H9 (cell line): ENCODE results near the gene ERICH6B. TPM values are rescaled to one million over a fixed set of nuclear protein-coding genes. Genes with fewer than 3 reads are reported as not detected.

ENCODE experiments used
- DNase-seq: peaks from one replicate; pipeline ENCODE4 v3.0.0-alpha.2; 2017
- H2AFZ ChIP-seq: one replicate; pipeline ENCODE4 v1.6.1; 2013; ENCODE audit warnings: mild to moderate bottlenecking, low read length, control low read depth, moderate library complexity
- H2AK5ac ChIP-seq: 2 replicates; pipeline ENCODE4 v1.6.1; 2013; ENCODE audit warnings: low read length, control low read depth, mixed read lengths; ENCODE audit not compliant: insufficient read length
- H2BK120ac ChIP-seq: one replicate; pipeline ENCODE4 v1.6.1; 2013; ENCODE audit warnings: low read depth, mild to moderate bottlenecking, low read length, control low read depth, inconsistent platforms; ENCODE audit not compliant: poor library complexity, severe bottlenecking
- H2BK12ac ChIP-seq: 2 replicates; pipeline ENCODE4 v1.6.1; 2013; ENCODE audit warnings: low read length, control low read depth, mixed read lengths, low read depth; ENCODE audit not compliant: insufficient read length
- H2BK15ac ChIP-seq: 2 replicates; pipeline ENCODE4 v1.6.1; 2013; ENCODE audit warnings: low read depth, low read length, control low read depth
- H2BK20ac ChIP-seq: one replicate; pipeline ENCODE4 v1.6.1; 2013; ENCODE audit warnings: low read depth, mild to moderate bottlenecking, low read length, control low read depth, inconsistent platforms; ENCODE audit not compliant: poor library complexity, severe bottlenecking
- H2BK5ac ChIP-seq: 2 replicates; pipeline ENCODE4 v1.6.1; 2013; ENCODE audit warnings: low read length, control low read depth, mixed read lengths; ENCODE audit not compliant: insufficient read length
- H3K14ac ChIP-seq: 2 replicates; pipeline ENCODE4 v1.6.1; 2013; ENCODE audit warnings: low read length, control low read depth; ENCODE audit not compliant: insufficient read depth
- H3K18ac ChIP-seq: 2 replicates; pipeline ENCODE4 v1.6.1; 2013; ENCODE audit warnings: low read depth, mild to moderate bottlenecking, mixed read lengths, low read length, control low read depth; ENCODE audit not compliant: insufficient read length
- H3K23ac ChIP-seq: 2 replicates; pipeline ENCODE4 v1.6.1; 2013; ENCODE audit warnings: low read length, control low read depth, mixed read lengths, low read depth; ENCODE audit not compliant: insufficient read length
- H3K23me2 ChIP-seq: 2 replicates; pipeline ENCODE4 v1.6.1; 2013; ENCODE audit warnings: low read depth, mild to moderate bottlenecking, mixed read lengths, low read length, control low read depth; ENCODE audit not compliant: insufficient read length, poor library complexity, severe bottlenecking
- H3K27ac ChIP-seq: 2 replicates; pipeline ENCODE4 v1.5.1; 2013; ENCODE audit warnings: low read length, control low read depth, mixed read lengths, low read depth; ENCODE audit not compliant: insufficient read length
- H3K27me3 ChIP-seq: 2 replicates; pipeline ENCODE4 v1.6.1; 2013; ENCODE audit warnings: low read length, control low read depth, inconsistent platforms; ENCODE audit not compliant: insufficient read depth
- H3K4ac ChIP-seq: 2 replicates; pipeline ENCODE4 v1.6.1; 2013; ENCODE audit warnings: low read depth, mild to moderate bottlenecking, control low read depth, inconsistent platforms, low read length, moderate library complexity
- H3K4me1 ChIP-seq: 2 replicates; pipeline ENCODE4 v1.6.1; 2013; ENCODE audit warnings: low read length, control low read depth, inconsistent platforms; ENCODE audit not compliant: insufficient read depth
- H3K4me2 ChIP-seq: 2 replicates; pipeline ENCODE4 v1.6.1; 2013; ENCODE audit warnings: low read length, control low read depth, mixed read lengths; ENCODE audit not compliant: insufficient read length, insufficient read depth
- H3K56ac ChIP-seq: 2 replicates; pipeline ENCODE4 v1.6.1; 2013; ENCODE audit warnings: low read depth, mild to moderate bottlenecking, mixed read lengths, low read length, control low read depth; ENCODE audit not compliant: insufficient read length
- H3K79me1 ChIP-seq: 2 replicates; pipeline ENCODE4 v1.6.1; 2013; ENCODE audit warnings: low read depth, mild to moderate bottlenecking, moderate library complexity, low read length, control low read depth, inconsistent platforms; ENCODE audit not compliant: insufficient read depth, poor library complexity, severe bottlenecking
- H3K79me2 ChIP-seq: 2 replicates; pipeline ENCODE4 v1.6.1; 2013; ENCODE audit warnings: low read length, control low read depth, inconsistent platforms; ENCODE audit not compliant: insufficient read depth
- H3K9ac ChIP-seq: 2 replicates; pipeline ENCODE4 v1.6.1; 2013; ENCODE audit warnings: low read length, control low read depth, mixed read lengths; ENCODE audit not compliant: insufficient read length; ENCODE audit errors: extremely low read depth
- H3K9me3 ChIP-seq: one replicate; pipeline ENCODE4 v1.6.1; 2013; ENCODE audit warnings: low read depth, low read length, inconsistent platforms; ENCODE audit not compliant: control insufficient read depth
- H3T11ph ChIP-seq: one replicate; pipeline ENCODE4 v1.6.1; 2013; ENCODE audit warnings: mild to moderate bottlenecking, low read length, control low read depth, inconsistent platforms
- H4K20me1 ChIP-seq: one replicate; pipeline ENCODE4 v1.6.1; 2013; ENCODE audit not compliant: control insufficient read depth, insufficient read length, insufficient read depth
- H4K5ac ChIP-seq: 2 replicates; pipeline ENCODE4 v1.6.1; 2013; ENCODE audit warnings: low read depth, mild to moderate bottlenecking, mixed read lengths, low read length, control low read depth; ENCODE audit not compliant: insufficient read length
- H4K8ac ChIP-seq: replicated peaks from 2 replicates; pipeline ENCODE4 v1.6.1; 2013; ENCODE audit warnings: low read length, control low read depth, mixed read lengths, low read depth; ENCODE audit not compliant: insufficient read length
- H4K91ac ChIP-seq: 2 replicates; pipeline ENCODE4 v1.6.1; 2013; ENCODE audit warnings: low read depth, mild to moderate bottlenecking, moderate library complexity, mixed read lengths, low read length, control low read depth; ENCODE audit not compliant: insufficient read length
- H3K27ac Mint-ChIP-seq, 3 experiments: 2 replicates in 2 of 3; 3 replicates in 1 of 3; pipeline ENCODE4 v1.8.0; 2020 to 2021; ENCODE audit warnings: mixed read lengths in 3 of 3, mild to moderate bottlenecking in 1 of 3, moderate library complexity in 1 of 3
- H3K27me3 Mint-ChIP-seq: 2 replicates; pipeline ENCODE4 v1.8.0; 2021; ENCODE audit warnings: low read depth, mild to moderate bottlenecking, moderate library complexity, mixed read lengths
- H3K36me3 Mint-ChIP-seq, 3 experiments: 2 replicates in 2 of 3; 3 replicates in 1 of 3; pipeline ENCODE4 v1.8.0; 2020 to 2021; ENCODE audit warnings: low read depth in 3 of 3, mixed read lengths in 3 of 3; ENCODE audit not compliant: insufficient read depth in 1 of 3
- H3K4me1 Mint-ChIP-seq, 2 experiments: 2 replicates each; pipeline ENCODE4 v1.8.0; 2020; ENCODE audit warnings: mixed read lengths in 2 of 2
- H3K4me3 Mint-ChIP-seq, 2 experiments: 2 replicates in 1 of 2; 3 replicates in 1 of 2; pipeline ENCODE4 v1.8.0; 2020 to 2021; ENCODE audit warnings: mild to moderate bottlenecking in 2 of 2, mixed read lengths in 2 of 2, moderate library complexity in 1 of 2
- H3K9me3 Mint-ChIP-seq, 2 experiments: 2 replicates in 1 of 2; 3 replicates in 1 of 2; pipeline ENCODE4 v1.8.0; 2020; ENCODE audit warnings: mild to moderate bottlenecking in 2 of 2, mixed read lengths in 2 of 2, moderate library complexity in 1 of 2
- CTCF ChIP-seq: fragments of 200-600 bp; sonication (generic); conservative IDR thresholded peaks from 3 replicates; pipeline ENCODE4 v1.8.0; 2021; ENCODE audit warnings: antibody characterized with exemption, mild to moderate bottlenecking
- WGBS: extraction: QIAGEN DNeasy Blood & Tissue Kit; methylation state at CpG from one replicate; pipeline ENCODE4 v1.1.7; 2013; ENCODE audit warnings: missing lambda C conversion rate, low lambda C conversion rate, mixed read lengths; ENCODE audit not compliant: insufficient read length; ENCODE audit errors: extremely low coverage; 5-methylcytosine and 5-hydroxymethylcytosine counted together
- total RNA-seq: library from RNA; stranded (reverse); gene quantifications from 2 replicates; pipeline ENCODE4 v1.2.1, GENCODE V29; 2021

ERICH6B gene
- total RNA-seq, 1 experiment from 2014 or later, result not detected

- no peak overlapping the region for H3K4me2 ChIP-seq
- H2AFZ ChIP-seq, result no peak overlapping the region
- H3K56ac ChIP-seq, result no peak overlapping the region
- H3K27me3 ChIP-seq, result no peaks in the 10 kb centered on the region
- no peaks in the 10 kb centered on the region for H3K9me3 Mint-ChIP-seq
- no peak overlapping the region for H2BK120ac ChIP-seq
- no peak overlapping the region for H3K27ac Mint-ChIP-seq
- no peak for DNase-seq
- H3K4ac ChIP-seq, result no peak overlapping the region
- no peak overlapping the region for H3K4me3 Mint-ChIP-seq
- no peaks in the 10 kb centered on the region for H3K36me3 Mint-ChIP-seq
- H2BK20ac ChIP-seq, result no peak overlapping the region
- no peaks in the 10 kb centered on the region for H3K4me1 ChIP-seq
- TF ChIP-seq CTCF, result no peak
- H4K91ac ChIP-seq, result no peak overlapping the region
- no peaks in the 10 kb centered on the region for H4K20me1 ChIP-seq
- H3K9me3 ChIP-seq, result no peaks in the 10 kb centered on the region
- no CpG with 5 or more reads among the region's 2 CpGs for WGBS
- H2BK5ac ChIP-seq, result no peak overlapping the region
- H2BK12ac ChIP-seq, result no peak overlapping the region
- H3K27ac ChIP-seq, result no peak overlapping the region
- no peak overlapping the region for H3K23ac ChIP-seq
- no peak overlapping the region for H3T11ph ChIP-seq
- H2BK15ac ChIP-seq, result no peak overlapping the region
- no peak overlapping the region for H4K5ac ChIP-seq
- no peak overlapping the region for H3K14ac ChIP-seq
- no peak overlapping the region for H3K18ac ChIP-seq
- H3K79me1 ChIP-seq, result no peaks in the 10 kb centered on the region
- H3K79me2 ChIP-seq, result no peaks in the 10 kb centered on the region
- no peak overlapping the region for H2AK5ac ChIP-seq
- no peaks in the 10 kb centered on the region for H3K4me1 Mint-ChIP-seq
- H3K23me2 ChIP-seq, result no peaks in the 10 kb centered on the region
- H4K8ac ChIP-seq, result no peak overlapping the region
- H3K9ac ChIP-seq, result no peak overlapping the region
- peaks cover 13% of the 10 kb centered on the region for H3K27me3 Mint-ChIP-seq
These were observed 19.6 kb downstream of the ERICH6B start for GRCh38 chr13:45595965-45596364.
